Activated T-helper 1 cell treated with anti-CD3 and anti-CD28 coated beads, Interleukin-2, amount 50 U/mL, for 16 hours (primary cell): Measurements from ENCODE around the gene GDPD3.
"Not testable (repeated sequence)": the region's sequence is repeated elsewhere in the genome, so short reads cannot be mapped to it uniquely, and the experiment has no call there.

Source experiments
- DNase-seq, 2 donors: peaks; one replicate each; pipeline ENCODE4 v3.0.0-alpha.2; 2020; ENCODE audit warnings: low read depth in 1 of 2, low spot score in 1 of 2

The GDPD3 gene

DNA sequence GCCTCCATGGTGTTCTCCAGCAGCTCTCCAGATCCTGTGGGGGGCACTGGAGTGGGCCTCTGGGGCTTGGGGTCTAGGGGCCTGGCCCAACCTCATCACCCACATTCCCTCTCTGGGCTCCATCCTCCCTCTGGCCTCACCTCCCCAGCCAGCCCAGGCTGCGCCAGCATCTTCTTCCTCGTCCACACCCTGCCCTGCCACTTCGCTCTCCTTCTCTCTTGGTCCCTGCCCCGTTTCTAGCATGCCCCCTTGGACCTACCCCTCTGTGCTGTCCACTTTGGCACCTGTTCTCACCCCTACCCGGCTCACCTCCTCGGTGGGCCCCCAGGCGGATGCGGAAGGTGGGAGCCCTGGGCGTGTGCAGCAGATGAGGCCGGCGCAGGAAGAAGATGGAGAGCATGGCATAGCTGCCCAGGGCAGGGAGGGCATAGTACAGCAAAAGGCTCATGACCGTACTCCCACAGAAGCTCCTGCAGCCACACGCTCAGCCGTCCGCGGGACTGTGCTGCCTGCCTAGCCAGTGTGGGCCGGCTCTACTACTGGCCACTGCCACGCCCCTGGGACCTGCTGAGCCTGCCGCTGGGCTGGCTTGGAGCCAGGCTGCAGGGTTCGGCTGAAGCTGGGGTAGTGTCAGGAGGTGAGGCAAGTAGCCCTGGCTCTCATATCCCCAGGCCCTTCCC, at the start of gene GDPD3:
TSS of gene GDPD3 (minus strand) at position 507 of the 680 bp plus-strand sequence. CDS start at position 448, 59 bp downstream.
- DNase-seq = no peak

- no peak for DNase-seq
These were observed 43.9 kb upstream of the GDPD3 start for GRCh38 chr16:30157214-30157613.

- DNase-seq = no peak
These were observed 41.9 kb upstream of the GDPD3 start for GRCh38 chr16:30155188-30155587.

- no peak for DNase-seq
These were observed 39.2 kb upstream of the GDPD3 start for GRCh38 chr16:30152517-30152916.

DNA sequence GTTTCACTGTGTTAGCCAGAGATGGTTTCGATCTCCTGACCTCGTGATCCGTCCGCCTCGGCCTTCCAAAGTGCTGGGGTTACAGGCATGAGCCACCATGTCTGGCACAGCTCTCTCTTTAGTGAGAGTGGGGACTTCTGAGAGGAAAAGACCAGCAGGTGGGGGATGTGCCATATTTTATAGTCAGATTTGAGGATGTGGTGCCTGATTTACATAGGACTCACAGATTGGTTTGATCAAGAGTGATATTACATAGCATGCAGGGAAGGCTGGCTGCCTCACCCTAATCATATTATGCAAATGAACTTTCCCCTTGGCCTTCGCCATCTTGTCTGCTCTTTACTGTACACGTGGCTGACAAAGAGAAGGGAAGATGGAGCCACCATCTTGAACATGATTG, 37.8 kb upstream of the GDPD3 start:
- DNase-seq = no peak

DNA sequence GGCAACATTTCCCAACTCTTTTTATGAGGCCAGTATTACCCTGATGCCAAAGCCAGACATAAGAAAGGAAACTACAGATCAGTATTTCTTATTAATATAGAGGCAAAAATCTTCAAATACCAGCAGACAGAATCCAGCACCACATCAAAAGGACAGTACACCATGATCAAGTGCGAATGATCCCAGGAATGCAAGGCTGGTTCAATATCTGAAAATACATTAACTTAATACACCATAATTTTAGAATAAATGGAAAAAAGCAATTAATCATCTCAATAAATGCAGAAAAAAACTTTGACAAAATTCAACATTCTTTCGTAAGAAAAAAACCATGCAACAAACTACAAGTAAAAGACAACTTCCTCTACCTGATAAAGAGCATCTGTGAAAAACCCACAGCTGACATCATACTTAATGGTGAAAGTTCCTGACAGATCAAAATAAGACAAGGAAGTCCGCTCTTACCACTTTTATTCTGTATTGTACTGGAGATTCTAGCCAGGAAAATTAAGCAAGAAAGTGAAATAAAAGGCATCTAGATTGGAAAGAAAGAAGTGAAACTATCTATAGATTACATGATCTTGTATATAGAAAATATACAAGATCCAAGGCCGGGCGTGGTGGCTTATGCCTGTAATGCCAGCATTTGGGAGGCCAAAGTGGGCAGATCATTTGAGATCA, 36.1 kb upstream of the GDPD3 start:
- DNase-seq = no peak

GRCh38 chr16:30147843-30148510, 34.6 kb upstream of the GDPD3 start:
- DNase-seq = no peak

GRCh38 chr16:30145657-30146056, 32.3 kb upstream of the GDPD3 start:
- no peak for DNase-seq

GRCh38 chr16:30144917-30145316, 31.6 kb upstream of the GDPD3 start:
- no peak for DNase-seq

DNA sequence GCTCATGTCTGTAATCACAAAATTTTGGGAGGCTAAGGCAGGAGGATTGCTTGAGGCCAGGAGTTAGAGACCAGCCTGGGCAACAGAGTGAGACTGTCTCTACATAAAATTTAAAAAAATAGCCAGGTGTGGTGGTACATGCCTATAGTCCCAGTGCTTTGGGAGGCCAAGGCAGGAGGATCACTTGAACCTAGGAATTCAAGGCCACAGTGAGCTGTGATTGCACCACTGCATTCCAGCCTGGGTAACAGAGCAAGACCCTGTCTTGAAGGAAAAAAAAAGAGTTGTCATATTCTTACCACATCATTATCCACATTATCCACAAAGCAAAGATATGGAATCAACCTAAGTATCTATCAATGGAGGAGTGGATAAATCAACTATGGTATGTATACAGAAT, 30.7 kb upstream of the GDPD3 start:
- no peak for DNase-seq

- no peak for DNase-seq
These were observed 30.0 kb upstream of the GDPD3 start for GRCh38 chr16:30143347-30143702.

DNA sequence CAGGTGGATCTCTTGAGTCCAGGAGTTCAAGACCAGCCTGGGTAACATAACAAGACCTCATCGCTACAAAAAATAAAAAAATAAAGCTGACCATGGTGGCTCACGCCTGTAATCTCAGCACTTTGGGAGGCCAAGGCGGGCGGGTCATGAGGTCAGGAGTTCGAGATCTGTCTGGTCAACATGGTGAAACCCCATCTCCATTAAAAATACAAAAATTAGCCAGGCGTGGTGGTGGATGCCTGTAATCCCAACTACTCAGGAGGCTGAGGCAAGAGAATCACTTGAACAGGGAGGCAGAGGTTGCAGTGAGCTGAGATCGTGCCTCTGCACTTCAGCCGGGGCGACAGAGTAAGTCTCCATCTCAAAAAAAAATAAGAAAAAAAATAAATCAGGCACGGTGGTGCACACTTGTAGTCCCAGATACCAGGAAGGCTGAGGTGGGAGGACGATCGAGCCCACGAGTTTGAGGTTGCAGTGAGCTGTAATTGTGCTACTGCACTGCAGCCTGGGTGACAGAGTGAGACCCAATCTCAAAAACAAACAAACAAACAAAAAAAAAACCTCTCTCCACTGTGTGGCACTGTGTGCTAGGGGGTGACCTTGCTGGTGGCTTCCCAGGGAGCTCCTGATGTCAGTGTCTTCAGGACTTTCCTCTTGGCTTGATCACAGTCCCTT, 29.5 kb upstream of the GDPD3 start:
- DNase-seq = no peak

DNA sequence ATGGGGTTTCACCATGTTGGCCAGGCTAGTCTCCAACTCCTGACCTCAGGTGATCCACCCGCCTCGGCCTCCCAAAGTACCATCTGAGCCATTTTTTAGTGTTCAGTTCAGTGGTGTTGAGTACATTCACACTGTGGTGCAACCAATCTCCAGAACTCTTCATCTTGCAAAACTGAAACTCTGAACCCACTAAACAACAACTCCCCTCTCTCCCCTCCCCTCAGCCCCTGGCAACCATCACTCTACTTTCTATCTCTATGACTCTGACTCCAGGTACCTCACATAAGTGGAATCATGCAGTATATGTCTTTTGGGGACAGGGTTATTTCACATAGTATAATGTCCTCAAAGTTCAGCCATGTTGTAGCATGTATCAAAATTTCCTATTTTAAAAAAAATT, 28.4 kb upstream of the GDPD3 start:
- DNase-seq = no peak

GRCh38 chr16:30139583-30140481, 26.5 kb upstream of the GDPD3 start:
- DNase-seq = no peak

DNA sequence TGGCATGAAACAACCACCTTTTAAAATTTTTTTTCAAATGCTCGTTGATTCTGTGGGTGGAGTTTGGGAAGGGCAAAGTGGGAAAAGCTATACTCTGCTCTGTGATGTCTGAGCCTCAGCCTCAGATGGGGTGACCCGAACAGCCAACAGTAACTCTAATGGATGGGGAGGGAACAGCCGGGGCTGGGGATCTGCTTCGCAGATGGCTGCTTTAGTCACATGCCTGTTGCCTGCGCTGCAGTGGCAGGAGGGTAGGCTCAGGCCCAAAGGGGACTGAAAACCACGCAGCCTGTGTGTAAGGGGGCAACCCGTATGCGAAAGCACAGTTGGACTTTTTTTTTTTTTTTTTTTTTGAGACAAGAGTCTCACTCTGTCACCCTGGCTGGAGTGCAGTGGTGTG, 24.6 kb upstream of the GDPD3 start:
- no peak for DNase-seq

GRCh38 chr16:30136971-30137605, 23.8 kb upstream of the GDPD3 start:
- no peak for DNase-seq

DNA sequence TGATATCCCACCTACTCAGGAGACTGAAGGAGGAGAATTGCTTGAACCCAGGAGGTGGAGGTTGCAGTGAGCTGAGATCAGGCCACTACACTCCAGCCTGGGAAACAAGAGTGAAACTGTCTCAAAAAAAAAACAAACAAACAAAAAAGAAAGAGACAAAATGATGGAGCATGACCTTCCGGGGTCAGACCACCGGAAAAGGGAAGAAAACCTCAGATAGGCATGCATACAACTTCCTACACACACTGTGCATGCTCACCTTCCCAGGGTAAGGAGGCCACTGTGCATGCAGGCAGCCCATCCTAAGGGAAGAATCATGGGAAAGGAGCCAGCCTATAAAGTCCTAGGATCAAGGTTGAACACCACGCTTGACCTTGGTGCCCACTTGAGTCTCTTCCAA, 19.3 kb upstream of the GDPD3 start:
- no peak for DNase-seq

DNA sequence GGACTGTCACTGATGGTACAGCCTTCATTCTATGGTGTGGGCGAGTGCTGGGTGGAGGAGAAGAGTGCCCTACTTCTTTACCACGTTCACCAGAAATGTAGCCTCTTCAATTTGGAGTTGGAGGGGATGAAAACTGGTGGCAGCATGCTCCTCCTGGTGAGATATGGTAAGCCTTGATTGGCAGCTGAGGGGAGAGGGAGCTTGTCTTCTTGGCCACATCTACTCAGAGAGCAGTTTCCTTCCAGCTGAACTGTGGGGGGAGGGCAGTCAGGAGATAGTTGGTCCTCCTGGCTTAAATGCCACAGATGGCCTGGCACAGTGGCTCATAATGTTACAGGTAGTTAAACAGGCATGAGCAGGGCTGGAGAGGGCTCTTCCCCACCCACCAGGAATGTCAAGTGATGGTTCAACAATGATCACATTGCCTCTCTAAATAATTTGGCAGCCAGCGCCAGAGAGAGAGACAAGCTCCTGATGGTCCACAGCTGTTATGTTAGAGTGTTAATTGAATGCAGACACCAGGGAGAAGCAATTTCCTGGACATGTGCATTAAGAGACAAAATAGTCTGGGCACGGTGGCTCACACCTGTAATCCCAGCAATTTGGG, 18.6 kb upstream of the GDPD3 start:
- no peak for DNase-seq

GRCh38 chr16:30127993-30128392, 14.7 kb upstream of the GDPD3 start:
- DNase-seq = no peak

GRCh38 chr16:30125690-30126089, 12.4 kb upstream of the GDPD3 start:
- not testable (repeated sequence) for DNase-seq
